Astrocyte (in vitro differentiated cells and primary cell): ENCODE measurements around the gene NFATC3. TPM values are rescaled to one million over a fixed set of nuclear protein-coding genes. Genes with fewer than 3 reads are reported as not detected.

Experiments
- DNase-seq: peaks from one replicate; pipeline ENCODE4 v3.0.0-alpha.2; 2010; ENCODE audit warnings: low read depth
- FAIRE-seq: peaks from 2 replicates; lab custom pipeline; 2011; peaks lifted over from hg19 to GRCh38; lab: Jason Lieb, UNC
- H2AFZ ChIP-seq: 2 replicates; pipeline ENCODE4 v1.6.0; 2012; ENCODE audit warnings: low read depth, low read length, inconsistent platforms
- H3K27ac ChIP-seq: 2 replicates; pipeline ENCODE4 v1.5.1; 2011; ENCODE audit warnings: low read depth, low read length, inconsistent platforms
- H3K27me3 ChIP-seq: 2 replicates; pipeline ENCODE4 v1.6.0; 2011; ENCODE audit warnings: low read length, inconsistent platforms; ENCODE audit not compliant: insufficient read depth
- H3K36me3 ChIP-seq: 2 replicates; pipeline ENCODE4 v1.5.1; 2011; ENCODE audit warnings: low read length, inconsistent platforms; ENCODE audit not compliant: insufficient read depth
- H3K4me1 ChIP-seq: 2 replicates; pipeline ENCODE4 v1.5.1; 2011; ENCODE audit warnings: low read length, inconsistent platforms; ENCODE audit not compliant: insufficient read depth
- H3K4me2 ChIP-seq: 2 replicates; pipeline ENCODE4 v1.6.0; 2012; ENCODE audit warnings: low read length, inconsistent platforms
- H3K4me3 ChIP-seq: 2 replicates; pipeline ENCODE4 v1.5.1; 2011; ENCODE audit warnings: low read depth, mild to moderate bottlenecking, low read length, inconsistent platforms; ENCODE audit not compliant: insufficient read depth
- H3K79me2 ChIP-seq: 2 replicates; pipeline ENCODE4 v1.6.0; 2012; ENCODE audit warnings: mild to moderate bottlenecking, low read length, inconsistent platforms; ENCODE audit not compliant: insufficient read depth
- H3K9ac ChIP-seq: 2 replicates; pipeline ENCODE4 v1.6.0; 2012; ENCODE audit warnings: mild to moderate bottlenecking, low read length, inconsistent platforms
- H3K9me3 ChIP-seq: 2 replicates; pipeline ENCODE4 v1.5.1; 2012; ENCODE audit warnings: low read depth, mild to moderate bottlenecking, low read length, inconsistent platforms; ENCODE audit not compliant: insufficient read depth
- H4K20me1 ChIP-seq: 2 replicates; pipeline ENCODE4 v1.6.0; 2012; ENCODE audit warnings: low read length, inconsistent platforms; ENCODE audit not compliant: insufficient read depth
- H3K27ac Mint-ChIP-seq: one replicate; pipeline ENCODE4 v1.8.0; 2021; ENCODE audit warnings: mild to moderate bottlenecking, mixed read lengths; ENCODE audit not compliant: unreplicated experiment
- H3K27me3 Mint-ChIP-seq: one replicate; pipeline ENCODE4 v1.8.0; 2021; ENCODE audit warnings: low read depth, mixed read lengths; ENCODE audit not compliant: unreplicated experiment
- H3K36me3 Mint-ChIP-seq: one replicate; pipeline ENCODE4 v1.8.0; 2021; ENCODE audit warnings: low read depth, mixed read lengths; ENCODE audit not compliant: unreplicated experiment
- H3K4me1 Mint-ChIP-seq: one replicate; pipeline ENCODE4 v1.8.0; 2021; ENCODE audit warnings: low read depth, mixed read lengths; ENCODE audit not compliant: unreplicated experiment
- H3K4me3 Mint-ChIP-seq: one replicate; pipeline ENCODE4 v1.8.0; 2021; ENCODE audit warnings: mild to moderate bottlenecking, moderate library complexity, mixed read lengths; ENCODE audit not compliant: unreplicated experiment
- H3K9me3 Mint-ChIP-seq: one replicate; pipeline ENCODE4 v1.8.0; 2021; ENCODE audit warnings: mild to moderate bottlenecking, mixed read lengths; ENCODE audit not compliant: unreplicated experiment
- EZH2 ChIP-seq: IDR thresholded peaks from 2 replicates; pipeline ENCODE4 v1.6.1; 2012; ENCODE audit warnings: mild to moderate bottlenecking, low read length, inconsistent platforms; ENCODE audit not compliant: insufficient read depth
- total RNA-seq: library from RNA; stranded (reverse); gene quantifications from 2 replicates; pipeline ENCODE4 v1.2.1, GENCODE V29; 2021
- TF ChIP-seq, protein P1 (sequence below): IDR thresholded peaks from 2 replicates; pipeline ENCODE4 v1.5.1; 2011; ENCODE audit warnings: low read depth, mild to moderate bottlenecking, inconsistent platforms, low read length, moderate library complexity; ENCODE audit not compliant: insufficient read depth

Gene NFATC3
- total RNA-seq, 1 donor from 2014 or later = 34.0 TPM

DNA sequence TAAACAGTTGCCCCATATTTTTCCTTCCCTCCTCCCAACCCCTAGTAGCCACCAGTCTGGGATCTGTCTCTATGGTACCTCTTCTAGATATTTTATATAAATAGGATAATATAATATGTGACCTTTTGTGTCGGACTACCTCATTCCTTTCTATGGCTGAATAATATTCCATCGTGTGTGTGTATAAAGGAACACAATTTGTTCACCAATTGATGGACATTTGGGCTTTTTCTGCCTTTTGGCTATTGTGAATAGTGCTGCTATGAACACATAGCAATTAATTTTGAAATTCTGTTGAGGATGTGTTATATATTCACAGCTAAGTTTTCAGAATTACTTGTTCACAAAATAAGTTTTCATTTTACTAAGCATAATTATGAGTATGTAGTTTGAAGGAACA, 2.5 kb downstream of the NFATC3 start:
- FAIRE-seq = no peak
- no peaks in the 10 kb centered on the region for H3K27me3 ChIP-seq
- peaks cover 19% of the 10 kb centered on the region for H3K4me1 ChIP-seq
- H4K20me1 ChIP-seq = peaks cover 26% of the 10 kb centered on the region
- Mint-ChIP-seq H3K4me1 (peaks cover 26% of the 10 kb centered on the region), H3K36me3 (no peaks in the 10 kb centered on the region), H3K4me3 (peak overlapping the region; percentile 99), H3K27me3 (no peaks in the 10 kb centered on the region), H3K9me3 (no peaks in the 10 kb centered on the region), H3K27ac (peak overlapping the region; percentile 29)
- no peak overlapping the region for H2AFZ ChIP-seq
- no peak overlapping the region for H3K9ac ChIP-seq
- no peak for DNase-seq
- H3K4me2 ChIP-seq = no peak overlapping the region
- no peak overlapping the region for H3K4me3 ChIP-seq
- H3K36me3 ChIP-seq = no peaks in the 10 kb centered on the region
- no peak overlapping the region for H3K27ac ChIP-seq
- no peak for TF ChIP-seq EZH2
- TF ChIP-seq, protein P1, sequence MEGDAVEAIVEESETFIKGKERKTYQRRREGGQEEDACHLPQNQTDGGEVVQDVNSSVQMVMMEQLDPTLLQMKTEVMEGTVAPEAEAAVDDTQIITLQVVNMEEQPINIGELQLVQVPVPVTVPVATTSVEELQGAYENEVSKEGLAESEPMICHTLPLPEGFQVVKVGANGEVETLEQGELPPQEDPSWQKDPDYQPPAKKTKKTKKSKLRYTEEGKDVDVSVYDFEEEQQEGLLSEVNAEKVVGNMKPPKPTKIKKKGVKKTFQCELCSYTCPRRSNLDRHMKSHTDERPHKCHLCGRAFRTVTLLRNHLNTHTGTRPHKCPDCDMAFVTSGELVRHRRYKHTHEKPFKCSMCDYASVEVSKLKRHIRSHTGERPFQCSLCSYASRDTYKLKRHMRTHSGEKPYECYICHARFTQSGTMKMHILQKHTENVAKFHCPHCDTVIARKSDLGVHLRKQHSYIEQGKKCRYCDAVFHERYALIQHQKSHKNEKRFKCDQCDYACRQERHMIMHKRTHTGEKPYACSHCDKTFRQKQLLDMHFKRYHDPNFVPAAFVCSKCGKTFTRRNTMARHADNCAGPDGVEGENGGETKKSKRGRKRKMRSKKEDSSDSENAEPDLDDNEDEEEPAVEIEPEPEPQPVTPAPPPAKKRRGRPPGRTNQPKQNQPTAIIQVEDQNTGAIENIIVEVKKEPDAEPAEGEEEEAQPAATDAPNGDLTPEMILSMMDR = no peak
- no peaks in the 10 kb centered on the region for H3K9me3 ChIP-seq
- peaks cover 67% of the 10 kb centered on the region for H3K79me2 ChIP-seq

DNA sequence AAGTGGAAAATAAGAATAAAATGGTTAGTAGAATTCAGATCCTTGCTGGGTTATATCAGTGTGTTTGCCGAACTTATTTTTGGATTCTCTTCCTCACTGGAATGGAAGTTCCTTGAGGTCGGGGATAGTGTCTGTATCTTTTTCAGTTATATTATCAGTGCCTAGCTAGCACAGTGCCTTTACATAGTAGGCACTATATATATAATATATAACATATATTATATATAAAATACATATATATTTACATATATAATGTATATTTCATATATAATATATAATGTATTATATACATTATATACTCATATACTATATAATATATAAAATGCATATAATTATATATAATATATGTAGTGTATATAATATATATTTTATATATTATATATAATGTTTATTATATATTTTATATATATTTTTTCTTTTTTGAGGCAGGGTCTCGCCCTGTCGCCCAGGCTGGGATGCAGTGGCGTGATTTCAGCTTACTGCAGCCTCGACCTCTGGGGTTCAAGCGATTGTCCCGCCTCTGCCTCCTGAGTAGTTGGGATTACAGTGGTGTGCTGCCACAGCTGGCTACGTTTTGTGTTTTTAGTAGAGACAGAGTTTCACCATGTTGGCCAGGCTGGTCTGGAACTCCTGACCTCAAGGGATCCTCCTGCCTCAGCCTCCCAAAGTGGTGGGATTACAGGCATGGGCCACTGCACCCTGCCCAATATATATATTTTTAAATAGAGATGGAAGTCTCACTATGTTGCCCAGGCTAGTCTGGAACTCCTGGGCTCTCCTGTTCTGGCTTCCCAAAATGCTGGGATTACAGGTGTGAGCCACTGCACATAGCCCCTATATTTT, 3.2 kb downstream of the NFATC3 start:
- no peaks in the 10 kb centered on the region for H3K9me3 ChIP-seq
- TF ChIP-seq, protein P1 = no peak
- TF ChIP-seq EZH2 = no peak
- no peak overlapping the region for H2AFZ ChIP-seq
- FAIRE-seq (no peak), DNase-seq (no peak)
- no peaks in the 10 kb centered on the region for H3K27me3 ChIP-seq
- peaks cover 32% of the 10 kb centered on the region for H4K20me1 ChIP-seq
- no peak overlapping the region for H3K4me3 ChIP-seq
- H3K79me2 ChIP-seq = peaks cover 73% of the 10 kb centered on the region
- no peak overlapping the region for H3K27ac ChIP-seq
- H3K4me3 Mint-ChIP-seq = no peak overlapping the region
- H3K36me3 ChIP-seq = no peaks in the 10 kb centered on the region
- peaks cover 19% of the 10 kb centered on the region for H3K4me1 ChIP-seq
- no peaks in the 10 kb centered on the region for H3K9me3 Mint-ChIP-seq
- H3K4me2 ChIP-seq = no peak overlapping the region
- H3K9ac ChIP-seq = no peak overlapping the region
- peaks cover 27% of the 10 kb centered on the region for H3K4me1 Mint-ChIP-seq
- no peaks in the 10 kb centered on the region for H3K27me3 Mint-ChIP-seq
- no peaks in the 10 kb centered on the region for H3K36me3 Mint-ChIP-seq
- no peak overlapping the region for H3K27ac Mint-ChIP-seq

DNA sequence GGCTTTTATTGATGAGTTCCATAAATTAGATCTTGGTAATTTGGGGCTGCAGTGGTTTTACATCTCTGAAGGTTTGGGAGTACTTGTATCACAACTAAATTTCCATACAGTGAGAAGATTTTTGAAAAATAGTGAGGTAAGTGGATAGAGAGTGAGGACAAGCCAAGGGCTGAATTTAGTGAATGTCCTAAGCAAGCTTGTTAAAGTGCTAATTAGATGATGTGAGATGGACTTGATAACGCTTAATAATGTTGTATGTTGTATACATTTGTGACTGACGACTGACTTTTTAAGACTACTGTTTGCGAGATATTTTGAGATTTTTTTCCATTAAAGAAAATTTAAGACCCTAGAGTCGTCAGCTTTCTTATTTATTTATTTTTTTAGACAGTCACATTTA, 3.9 kb downstream of the NFATC3 start:
- FAIRE-seq (no peak), DNase-seq (no peak)
- Histone ChIP-seq H3K9me3 (no peaks in the 10 kb centered on the region), H3K9ac (no peak overlapping the region), H3K27ac (no peak overlapping the region), H3K79me2 (peaks cover 81% of the 10 kb centered on the region), H3K4me3 (no peak overlapping the region), H4K20me1 (peaks cover 39% of the 10 kb centered on the region), H3K4me2 (no peak overlapping the region), H3K27me3 (no peaks in the 10 kb centered on the region), H2AFZ (no peak overlapping the region), H3K36me3 (no peaks in the 10 kb centered on the region), H3K4me1 (peaks cover 20% of the 10 kb centered on the region)
- Mint-ChIP-seq H3K9me3 (no peaks in the 10 kb centered on the region), H3K36me3 (no peaks in the 10 kb centered on the region), H3K27me3 (no peaks in the 10 kb centered on the region), H3K4me3 (no peak overlapping the region), H3K27ac (no peak overlapping the region), H3K4me1 (peaks cover 24% of the 10 kb centered on the region)
- TF ChIP-seq, protein P1 = no peak
- TF ChIP-seq EZH2 = no peak
